H1 (cell line): Measurements from ENCODE around the gene CRTC2. TPM values are rescaled to one million over a fixed set of nuclear protein-coding genes. Genes with fewer than 3 reads are reported as not detected.

ENCODE experiments used
- CTCF ChIA-PET: fragments of 300-600 bp; sonication (Branson Sonifier 250); formaldehyde crosslinking; loops from one replicate; lab custom pipeline; 2021; ENCODE audit not compliant: partially characterized antibody; lab: Charles Lee
- POLR2A ChIA-PET: fragments of 300-600 bp; sonication (Branson Sonifier 250); formaldehyde crosslinking; loops from one replicate; lab custom pipeline; 2021; ENCODE audit warnings: inconsistent platforms; ENCODE audit not compliant: partially characterized antibody; lab: Charles Lee
- DNase-seq, 2 experiments: peaks; one replicate each; pipeline versions ENCODE4 v3.0.0 to v3.0.0-alpha.2; 2010 to 2022; ENCODE audit warnings: low spot score in 2 of 2, low read depth in 1 of 2, mixed read lengths in 1 of 2
- FAIRE-seq: peaks from 2 replicates; lab custom pipeline; 2011; peaks lifted over from hg19 to GRCh38; lab: Jason Lieb, UNC
- H2AFZ ChIP-seq: 2 replicates; pipeline ENCODE4 v1.8.1; 2012; ENCODE audit warnings: low read length, inconsistent platforms
- H2AK5ac ChIP-seq: 2 replicates; pipeline ENCODE4 v1.6.1; 2013; ENCODE audit warnings: low read depth, low read length
- H2BK120ac ChIP-seq: replicated peaks from 2 replicates; pipeline ENCODE3; 2013; ENCODE audit warnings: low read depth, low read length, inconsistent platforms
- H2BK12ac ChIP-seq: 2 replicates; pipeline ENCODE4 v1.6.1; 2013; ENCODE audit warnings: low read depth, low read length
- H2BK15ac ChIP-seq: 2 replicates; pipeline ENCODE4 v1.6.1; 2013; ENCODE audit warnings: low read length
- H2BK20ac ChIP-seq: 2 replicates; pipeline ENCODE4 v1.6.1; 2013; ENCODE audit warnings: low read length
- H2BK5ac ChIP-seq: 2 replicates; pipeline ENCODE4 v1.6.1; 2013; ENCODE audit warnings: low read depth, low read length
- H3K14ac ChIP-seq: 2 replicates; pipeline ENCODE4 v1.6.1; 2013; ENCODE audit warnings: inconsistent platforms; ENCODE audit not compliant: insufficient read length
- H3K18ac ChIP-seq: 2 replicates; pipeline ENCODE4 v1.6.1; 2013; ENCODE audit warnings: low read length; ENCODE audit errors: extremely low read depth
- H3K23ac ChIP-seq: 2 replicates; pipeline ENCODE4 v1.6.1; 2013; ENCODE audit warnings: inconsistent platforms; ENCODE audit not compliant: insufficient read length
- H3K23me2 ChIP-seq: 2 replicates; pipeline ENCODE4 v1.6.1; 2013; ENCODE audit warnings: low read depth, low read length
- H3K27ac ChIP-seq: 2 replicates; pipeline ENCODE4 v1.6.1; 2011; ENCODE audit warnings: low read depth, low read length, inconsistent platforms
- H3K27me3 ChIP-seq, 4 experiments: replicated peaks in 1 of 4; 1 replicate in 1 of 4; 2 replicates in 3 of 4; pipeline versions ENCODE4 v1.6.1 to v1.8.1; 2011 to 2013; ENCODE audit warnings: low read length in 3 of 4, mild to moderate bottlenecking in 3 of 4, inconsistent platforms in 2 of 4, mixed read lengths in 2 of 4, moderate library complexity in 1 of 4; ENCODE audit not compliant: control insufficient read depth in 3 of 4, insufficient read depth in 3 of 4; ENCODE audit errors: extremely low read depth in 1 of 4
- H3K36me3 ChIP-seq, 4 experiments: 2 replicates each; pipeline versions ENCODE4 v1.6.1 to v1.8.1; 2011 to 2013; ENCODE audit warnings: mild to moderate bottlenecking in 4 of 4, low read length in 3 of 4, moderate library complexity in 2 of 4, control low read depth in 1 of 4, inconsistent platforms in 1 of 4; ENCODE audit not compliant: insufficient read depth in 4 of 4, control insufficient read depth in 2 of 4
- H3K4ac ChIP-seq: replicated peaks from 2 replicates; pipeline ENCODE3; 2013; ENCODE audit warnings: low read length, low read depth, mixed read lengths, inconsistent platforms; ENCODE audit not compliant: insufficient read length
- H3K4me1 ChIP-seq, 4 experiments: replicated peaks in 1 of 4; 1 replicate in 1 of 4; 2 replicates in 3 of 4; pipeline versions ENCODE4 v1.6.1 to v1.8.1; 2011 to 2013; ENCODE audit warnings: low read length in 3 of 4, inconsistent platforms in 2 of 4, mixed read lengths in 1 of 4; ENCODE audit not compliant: insufficient read depth in 4 of 4, control insufficient read depth in 3 of 4
- H3K4me2 ChIP-seq, 2 experiments: 2 replicates each; pipeline versions ENCODE4 v1.6.1 to v1.8.1; 2011 to 2013; ENCODE audit warnings: low read depth in 2 of 2, low read length in 2 of 2, control low read depth in 1 of 2, inconsistent platforms in 1 of 2, mild to moderate bottlenecking in 1 of 2; ENCODE audit not compliant: insufficient read depth in 1 of 2
- H3K4me3 ChIP-seq, 4 experiments: fragments of 200-600, 300-600 bp in 1 of 4; sonication (generic), shearing (Covaris generic), sonication (Bioruptor Twin) in 1 of 4; 2 replicates each; pipeline versions ENCODE4 v1.5.1 to v1.8.1; 2011 to 2016; ENCODE audit warnings: low read length in 4 of 4, low read depth in 3 of 4, control low read depth in 2 of 4, inconsistent platforms in 2 of 4, mild to moderate bottlenecking in 2 of 4, mixed read lengths in 1 of 4, moderate library complexity in 1 of 4; ENCODE audit not compliant: insufficient read depth in 2 of 4; ENCODE audit errors: extremely low read depth in 1 of 4
- H3K56ac ChIP-seq: replicated peaks from 2 replicates; pipeline ENCODE3; 2013; ENCODE audit warnings: low read depth, mild to moderate bottlenecking, mixed read lengths, low read length, inconsistent platforms; ENCODE audit not compliant: insufficient read length
- H3K79me1 ChIP-seq: 2 replicates; pipeline ENCODE4 v1.6.1; 2013; ENCODE audit warnings: low read depth, low read length, control low read depth
- H3K79me2 ChIP-seq, 2 experiments: 2 replicates each; pipeline versions ENCODE4 v1.6.1 to v1.8.1; 2012 to 2013; ENCODE audit warnings: low read length in 2 of 2, mild to moderate bottlenecking in 2 of 2, inconsistent platforms in 1 of 2; ENCODE audit not compliant: insufficient read depth in 2 of 2, control insufficient read depth in 1 of 2
- H3K9ac ChIP-seq, 4 experiments: replicated peaks in 1 of 4; 1 replicate in 1 of 4; 2 replicates in 3 of 4; pipeline versions ENCODE4 v1.6.1 to v1.8.1; 2011 to 2013; ENCODE audit warnings: low read depth in 3 of 4, low read length in 3 of 4, control low read depth in 2 of 4, mild to moderate bottlenecking in 2 of 4, moderate library complexity in 2 of 4, inconsistent platforms in 1 of 4; ENCODE audit errors: extremely low read depth in 1 of 4
- H3K9me3 ChIP-seq, 2 experiments: 2 replicates each; pipeline versions ENCODE4 v1.6.1 to v1.8.1; 2012 to 2013; ENCODE audit warnings: mild to moderate bottlenecking in 2 of 2, moderate library complexity in 2 of 2, control low read depth in 1 of 2, inconsistent platforms in 1 of 2, low read depth in 1 of 2, low read length in 1 of 2, mixed read lengths in 1 of 2; ENCODE audit not compliant: insufficient read depth in 2 of 2
- H4K20me1 ChIP-seq, 2 experiments: replicated peaks in 1 of 2; 2 replicates each; pipeline versions ENCODE3 to v1.8.1; 2011 to 2013; ENCODE audit warnings: inconsistent platforms in 2 of 2, low read length in 2 of 2, mild to moderate bottlenecking in 1 of 2; ENCODE audit not compliant: insufficient read depth in 2 of 2, control insufficient read depth in 1 of 2
- H4K5ac ChIP-seq: 2 replicates; pipeline ENCODE4 v1.6.1; 2013; ENCODE audit warnings: low read length, low read depth, mixed read lengths, inconsistent platforms; ENCODE audit not compliant: insufficient read length
- H4K8ac ChIP-seq: 2 replicates; pipeline ENCODE4 v1.8.0; 2013; ENCODE audit warnings: mild to moderate bottlenecking, moderate library complexity, low read length, inconsistent platforms; ENCODE audit not compliant: insufficient read depth; ENCODE audit errors: extremely low read depth
- H4K91ac ChIP-seq: replicated peaks from 2 replicates; pipeline ENCODE3; 2013; ENCODE audit warnings: low read length, mixed read lengths, inconsistent platforms; ENCODE audit not compliant: insufficient read length
- BACH1 ChIP-seq: IDR thresholded peaks from 2 replicates; pipeline ENCODE4 v1.6.1; 2012; ENCODE audit warnings: low read length, improper control_type of control experiment
- BCL11A ChIP-seq, 2 experiments: IDR thresholded peaks; one replicate each; pipeline ENCODE4 v1.6.1; 2011; ENCODE audit warnings: low read depth in 2 of 2, low read length in 2 of 2, mild to moderate bottlenecking in 2 of 2
- CBX5 ChIP-seq: fragments of 300-800, 300-1000 bp; sonication (generic); IDR thresholded peaks from 2 replicates; pipeline ENCODE4 v1.7.1; 2016; ENCODE audit warnings: antibody characterized with exemption, low read length, low read depth
- CTBP2 ChIP-seq: IDR thresholded peaks from 2 replicates; pipeline ENCODE4 v1.7.0; 2011; ENCODE audit warnings: borderline replicate concordance, mild to moderate bottlenecking, moderate library complexity, mixed read lengths, low read length; ENCODE audit not compliant: insufficient read depth, insufficient read length
- EGR1 ChIP-seq: IDR thresholded peaks from 2 replicates; pipeline ENCODE4 v1.6.1; 2011; ENCODE audit warnings: low read depth, low read length, borderline replicate concordance
- FOSL1 ChIP-seq: IDR thresholded peaks from 2 replicates; pipeline ENCODE4 v1.6.1; 2011; ENCODE audit warnings: mild to moderate bottlenecking, low read depth, low read length, moderate library complexity; ENCODE audit not compliant: insufficient read depth
- HDAC6 ChIP-seq: IDR thresholded peaks from one replicate; pipeline ENCODE4 v1.7.1; 2012; ENCODE audit warnings: low read depth, mild to moderate bottlenecking, inconsistent platforms, low read length, moderate library complexity
- JUND ChIP-seq: IDR thresholded peaks from 2 replicates; pipeline ENCODE4 v1.6.1; 2011; ENCODE audit warnings: mild to moderate bottlenecking, improper control_type of control experiment, low read length
- MAFK ChIP-seq: IDR thresholded peaks from 2 replicates; pipeline ENCODE4 v1.6.1; 2012; ENCODE audit warnings: low read depth, mild to moderate bottlenecking, improper control_type of control experiment, low read length
- POLR2A ChIP-seq, 2 experiments: IDR thresholded peaks; 1 replicate in 1 of 2; 2 replicates in 1 of 2; pipeline ENCODE4 v1.6.1; 2011; ENCODE audit warnings: low read depth in 2 of 2, low read length in 2 of 2, mild to moderate bottlenecking in 2 of 2; ENCODE audit errors: control extremely low read depth in 1 of 2
- POU5F1 ChIP-seq: IDR thresholded peaks from 2 replicates; pipeline ENCODE4 v1.6.1; 2011; ENCODE audit warnings: low read depth, mild to moderate bottlenecking, low read length, moderate library complexity
- RAD21 ChIP-seq, 2 experiments: IDR thresholded peaks in 1 of 2; conservative IDR thresholded peaks in 1 of 2; 2 replicates each; pipeline ENCODE4 v1.6.1; 2011; ENCODE audit warnings: low read depth in 2 of 2, low read length in 2 of 2, improper control_type of control experiment in 1 of 2, inconsistent platforms in 1 of 2, mild to moderate bottlenecking in 1 of 2, moderate library complexity in 1 of 2
- RXRA ChIP-seq: IDR thresholded peaks from 2 replicates; pipeline ENCODE4 v1.6.1; 2011; ENCODE audit warnings: low read depth, mild to moderate bottlenecking, low read length, moderate library complexity; ENCODE audit not compliant: insufficient read depth
- SIX5 ChIP-seq: IDR thresholded peaks from 2 replicates; pipeline ENCODE4 v1.6.1; 2011; ENCODE audit warnings: mild to moderate bottlenecking, low read depth, low read length
- SP2 ChIP-seq: IDR thresholded peaks from 2 replicates; pipeline ENCODE4 v1.6.1; 2012; ENCODE audit warnings: mild to moderate bottlenecking, low read length, inconsistent platforms
- WGBS, 2 experiments: shearing (Covaris generic) in 1 of 2; methylation state at CpG; one replicate each; pipeline versions ENCODE4 v1.1.6 to v1.1.7; 2013 to 2015; ENCODE audit warnings: low lambda C conversion rate in 2 of 2, mixed read lengths in 2 of 2, inconsistent platforms in 1 of 2, low coverage in 1 of 2, missing lambda C conversion rate in 1 of 2; ENCODE audit not compliant: insufficient replicate concordance in 2 of 2, insufficient coverage in 1 of 2, insufficient read length in 1 of 2; ENCODE audit errors: extremely low coverage in 1 of 2, missing lambda C conversion rate in 1 of 2; 5-methylcytosine and 5-hydroxymethylcytosine counted together
- polyA plus RNA-seq, 7 experiments: library from polyadenylated mRNA; depleted of rRNA in 3 of 7; stranded (reverse) in 5 of 7; unstranded in 2 of 7; fragments of >200 nt in 5 of 7; fragments of 200-250 nt in 2 of 7; gene quantifications; 1 replicate in 5 of 7; 2 replicates in 1 of 7; 4 replicates in 1 of 7; pipeline versions ENCODE4 v1.2.1 to v1.2.3, GENCODE V29; 2011 to 2013; ENCODE audit warnings: missing spikeins in 2 of 7, mixed read lengths in 2 of 7
- total RNA-seq: library from RNA; stranded (reverse); fragmentation: NEBNext Ultra II Directional; extraction: Animal tissue kit (Norgen Biotek cat#: 25700); gene quantifications from 2 replicates; pipeline ENCODE4 v1.2.1, GENCODE V29; 2021

The CRTC2 gene
- total and polyA plus RNA-seq, 2 of the 8 experiments (the other 6 are each of a cell fraction or from before 2014, with no cell fraction given) = 28.6 to 34.3 TPM

DNA sequence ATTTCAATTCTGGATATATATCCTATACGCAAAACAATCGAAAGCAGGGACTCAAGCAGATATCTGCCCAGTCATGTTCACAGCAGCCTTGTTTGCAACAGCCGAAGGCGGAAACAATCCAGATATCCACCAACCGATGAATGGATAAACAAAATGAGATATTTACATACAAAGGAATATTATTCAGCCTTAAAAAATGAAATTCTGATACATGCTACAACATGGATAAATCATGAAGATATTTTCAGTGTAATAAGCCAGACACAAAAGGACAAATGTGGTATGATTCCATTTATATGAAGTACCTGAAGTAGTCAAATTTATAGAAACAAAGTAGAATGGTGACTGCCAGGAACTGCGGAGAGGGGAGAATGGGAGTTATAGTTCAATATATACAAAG lies 51.3 kb downstream of the CRTC2 start:
- ChIA-PET POLR2A (interaction anchor here (0.7 to 0.8 kb wide), 2 partner anchors 9 to 13 kb away, joined by 3 read pairs; no protein-coding TSS in a partner anchor), CTCF (no interaction called here)
- no peak overlapping the region for H2BK5ac ChIP-seq
- H4K8ac ChIP-seq = no peak overlapping the region
- H3K18ac ChIP-seq = no peak overlapping the region
- H4K20me1 ChIP-seq = peaks cover 1 to 6% of the 10 kb centered on the region in 2 experiments
- H3K79me1 ChIP-seq = no peaks in the 10 kb centered on the region; the same call in 1 of the 2 replicates
- H4K5ac ChIP-seq = no peak overlapping the region
- H3K4me3 ChIP-seq = no peak overlapping the region
- no peak overlapping the region for H3K56ac ChIP-seq
- DNase-seq (no peak), FAIRE-seq (no peak)
- no peak overlapping the region for H2AFZ ChIP-seq
- H3K23ac ChIP-seq = no peak overlapping the region
- no peak overlapping the region for H2BK120ac ChIP-seq
- H3K36me3 ChIP-seq = peaks cover 0 to 6% (median 0%) of the 10 kb centered on the region in 4 experiments; a peak in 1 of 8 replicates
- no peak overlapping the region for H3K4ac ChIP-seq
- H3K9ac ChIP-seq = no peak overlapping the region
- H3K4me1 ChIP-seq = no peaks in the 10 kb centered on the region
- H3K23me2 ChIP-seq = no peaks in the 10 kb centered on the region
- no peak overlapping the region for H3K14ac ChIP-seq
- H3K27ac ChIP-seq = no peak overlapping the region
- H2AK5ac ChIP-seq = no peak overlapping the region
- H2BK15ac ChIP-seq = no peak overlapping the region
- H2BK12ac ChIP-seq = no peak overlapping the region
- H3K27me3 ChIP-seq = no peaks in the 10 kb centered on the region
- H3K9me3 ChIP-seq = no peaks in the 10 kb centered on the region
- no peak overlapping the region for H3K4me2 ChIP-seq
- peaks cover 0 to 96% of the 10 kb centered on the region in 2 experiments; a peak in 3 of 4 replicates for H3K79me2 ChIP-seq
- H2BK20ac ChIP-seq = no peak overlapping the region
- H4K91ac ChIP-seq = no peak overlapping the region
- WGBS, 2 experiments = 92% methylated on average over 6 of the region's 6 CpGs; no CpG with 5 or more reads in 1 of the 2 experiments
- TF ChIP-seq POU5F1 (no peak), SP2 (no peak), JUND (no peak), BACH1 (no peak), RAD21 (IDR thresholded peaks at IDR 0.05 in 1 of 2, conservative IDR thresholded peaks at IDR 0.05 in 1 of 2; ENCODE audit: low read depth in 2 of 2, low read length in 2 of 2) (no peak), HDAC6 (no peak), POLR2A (IDR thresholded peaks at IDR 0.05; ENCODE audit: control extremely low read depth in 1 of 2, low read depth in 2 of 2, low read length in 2 of 2) (no peak), EGR1 (no peak), SIX5 (no peak), MAFK (no peak), CBX5 (no peak), CTBP2 (no peak), BCL11A (IDR thresholded peaks at IDR 0.05; ENCODE audit: low read depth in 2 of 2, low read length in 2 of 2) (no peak), FOSL1 (no peak), RXRA (no peak)
